Prostate gland (tissue), 2 donors: ENCODE measurements around the gene PLCB4. TPM values are rescaled to one million over a fixed set of nuclear protein-coding genes. Genes with fewer than 3 reads are reported as not detected.

ENCODE experiments used
- DNase-seq: peaks from one replicate; pipeline ENCODE4 v3.0.0-alpha.2; 2019; ENCODE audit warnings: low spot score
- H3K27ac ChIP-seq, 2 donors: fragments of 200-600 bp; sonication (generic); 2 replicates each; pipeline ENCODE4 v1.5.1; 2017 to 2019
- H3K27me3 ChIP-seq: fragments of 200-600 bp; sonication (generic); replicated peaks from 2 replicates; pipeline ENCODE4 v1.5.1; 2019; ENCODE audit not compliant: insufficient read depth
- H3K36me3 ChIP-seq, 2 donors: fragments of 200-600 bp; sonication (generic); 1 replicate in 1 of 2; 2 replicates in 1 of 2; pipeline versions ENCODE4 v1.5.1 to v1.8.1; 2017 to 2019
- H3K4me1 ChIP-seq: fragments of 200-600 bp; sonication (generic); replicated peaks from 2 replicates; pipeline ENCODE4 v1.5.1; 2019
- H3K4me3 ChIP-seq, 2 donors: fragments of 200-600 bp; sonication (generic); 2 replicates each; pipeline ENCODE4 v1.5.1; 2017 to 2019
- H3K9me3 ChIP-seq: fragments of 200-600 bp; sonication (generic); 2 replicates; pipeline ENCODE4 v1.5.1; 2017
- POLR2A ChIP-seq: fragments of 450-650 bp; IDR thresholded peaks from one replicate; pipeline ENCODE4 v1.6.1; 2016; ENCODE audit warnings: antibody characterized with exemption, mild to moderate bottlenecking
- POLR2AphosphoS5 ChIP-seq: sonication (generic); formaldehyde crosslinking; IDR thresholded peaks from one replicate; pipeline ENCODE4 v1.6.1; 2017; ENCODE audit warnings: antibody characterized with exemption
- WGBS: methylation state at CpG from one replicate; pipeline ENCODE4 v1.1.5; 2018; 5-methylcytosine and 5-hydroxymethylcytosine counted together
- intact Hi-C: fragments of 100-400 bp; cut with DNase I; formaldehyde crosslinking; loops from one replicate; pipeline ENCODE4 v1.14.2; 2022
- total RNA-seq, 2 donors: library from RNA; depleted of rRNA; stranded (reverse); fragments of >200 nt; gene quantifications; one replicate each; pipeline ENCODE4 v1.1.0, GENCODE V29; 2016
- TF ChIP-seq, protein P1 (sequence below), 4 experiments: fragments of 200-600 bp in 2 of 4; fragments of 450-650 bp in 2 of 4; sonication (generic) in 2 of 4; IDR thresholded peaks; 1 replicate in 3 of 4; 2 replicates in 1 of 4; pipeline ENCODE4 v1.5.1; 2016 to 2019; ENCODE audit warnings: antibody characterized with exemption in 4 of 4, mild to moderate bottlenecking in 2 of 4, moderate library complexity in 2 of 4

PLCB4 gene
- total RNA-seq, 2 donors from 2014 or later: 9.1 to 11.6 TPM

- DNase-seq: no peak
- Histone ChIP-seq H3K4me3 (no peak overlapping the region), H3K27ac (no peak overlapping the region), H3K9me3 (no peaks in the 10 kb centered on the region), H3K36me3 (no peaks in the 10 kb centered on the region), H3K4me1 (no peaks in the 10 kb centered on the region), H3K27me3 (no peaks in the 10 kb centered on the region)
- TF ChIP-seq POLR2A: no peak
- TF ChIP-seq POLR2AphosphoS5: no peak
- TF ChIP-seq, protein P1, sequence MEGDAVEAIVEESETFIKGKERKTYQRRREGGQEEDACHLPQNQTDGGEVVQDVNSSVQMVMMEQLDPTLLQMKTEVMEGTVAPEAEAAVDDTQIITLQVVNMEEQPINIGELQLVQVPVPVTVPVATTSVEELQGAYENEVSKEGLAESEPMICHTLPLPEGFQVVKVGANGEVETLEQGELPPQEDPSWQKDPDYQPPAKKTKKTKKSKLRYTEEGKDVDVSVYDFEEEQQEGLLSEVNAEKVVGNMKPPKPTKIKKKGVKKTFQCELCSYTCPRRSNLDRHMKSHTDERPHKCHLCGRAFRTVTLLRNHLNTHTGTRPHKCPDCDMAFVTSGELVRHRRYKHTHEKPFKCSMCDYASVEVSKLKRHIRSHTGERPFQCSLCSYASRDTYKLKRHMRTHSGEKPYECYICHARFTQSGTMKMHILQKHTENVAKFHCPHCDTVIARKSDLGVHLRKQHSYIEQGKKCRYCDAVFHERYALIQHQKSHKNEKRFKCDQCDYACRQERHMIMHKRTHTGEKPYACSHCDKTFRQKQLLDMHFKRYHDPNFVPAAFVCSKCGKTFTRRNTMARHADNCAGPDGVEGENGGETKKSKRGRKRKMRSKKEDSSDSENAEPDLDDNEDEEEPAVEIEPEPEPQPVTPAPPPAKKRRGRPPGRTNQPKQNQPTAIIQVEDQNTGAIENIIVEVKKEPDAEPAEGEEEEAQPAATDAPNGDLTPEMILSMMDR (IDR thresholded peaks at IDR 0.05): no peak
- intact Hi-C loops: no loop called here
- 92% methylated on average over 4 of the region's 4 CpGs for WGBS
These were observed 418.3 kb downstream of the PLCB4 start for GRCh38 chr20:9487231-9487630.

GRCh38 chr20:9488063-9488462, 419.2 kb downstream of the PLCB4 start:
- H3K27ac ChIP-seq: no peak overlapping the region
- no peak overlapping the region for H3K4me3 ChIP-seq
- no peak for DNase-seq
- intact Hi-C loops: no loop called here
- no peaks in the 10 kb centered on the region for H3K4me1 ChIP-seq
- no peaks in the 10 kb centered on the region for H3K36me3 ChIP-seq
- WGBS: 58% methylated on average over 2 of the region's 2 CpGs
- TF ChIP-seq POLR2AphosphoS5 (no peak), POLR2A (no peak)
- TF ChIP-seq, protein P1 (IDR thresholded peaks at IDR 0.05): no peak
- no peaks in the 10 kb centered on the region for H3K27me3 ChIP-seq
- H3K9me3 ChIP-seq: no peaks in the 10 kb centered on the region

- TF ChIP-seq POLR2AphosphoS5: no peak
- TF ChIP-seq POLR2A: no peak
- TF ChIP-seq, protein P1 (IDR thresholded peaks at IDR 0.05): no peak
- Histone ChIP-seq H3K4me3 (no peak overlapping the region), H3K27me3 (no peaks in the 10 kb centered on the region), H3K36me3 (no peaks in the 10 kb centered on the region), H3K9me3 (no peaks in the 10 kb centered on the region), H3K4me1 (no peaks in the 10 kb centered on the region), H3K27ac (no peak overlapping the region)
- 88% methylated on average over 3 of the region's 3 CpGs for WGBS
- intact Hi-C loops: no loop called here
- no peak for DNase-seq
These were observed 421.3 kb downstream of the PLCB4 start for GRCh38 chr20:9490161-9490560.

GRCh38 chr20:9490631-9491030, 421.7 kb downstream of the PLCB4 start:
- WGBS: 94% methylated on average over 3 of the region's 3 CpGs
- intact Hi-C loops: no loop called here

GRCh38 chr20:9491324-9491723, 422.4 kb downstream of the PLCB4 start:
- no peak overlapping the region for H3K27ac ChIP-seq
- intact Hi-C loops: no loop called here
- DNase-seq: no peak
- no peaks in the 10 kb centered on the region for H3K9me3 ChIP-seq
- no peak overlapping the region for H3K4me3 ChIP-seq
- no peak for TF ChIP-seq POLR2A
- no peak for TF ChIP-seq POLR2AphosphoS5
- TF ChIP-seq, protein P1 (IDR thresholded peaks at IDR 0.05): no peak
- H3K4me1 ChIP-seq: no peaks in the 10 kb centered on the region
- 48% methylated on average over 1 of the region's 1 CpG for WGBS
- no peaks in the 10 kb centered on the region for H3K27me3 ChIP-seq
- H3K36me3 ChIP-seq: no peaks in the 10 kb centered on the region

More at GRCh38 chr20:9490631-9491030, 421.7 kb downstream of the PLCB4 start:
- Histone ChIP-seq H3K9me3 (no peaks in the 10 kb centered on the region), H3K27me3 (no peaks in the 10 kb centered on the region), H3K27ac (no peak overlapping the region), H3K4me1 (no peaks in the 10 kb centered on the region), H3K36me3 (no peaks in the 10 kb centered on the region), H3K4me3 (no peak overlapping the region)
- TF ChIP-seq, protein P1 (IDR thresholded peaks at IDR 0.05): no peak
- no peak for TF ChIP-seq POLR2AphosphoS5
- TF ChIP-seq POLR2A: no peak
- no peak for DNase-seq
